Esophagus muscularis mucosa (tissue), 4 donors: Measurements from ENCODE around the gene HS6ST2.

Source experiments
- CTCF ChIP-seq, 3 experiments: fragments of 200-600 bp in 2 of 3; fragments of 450-650 bp in 1 of 3; sonication (generic) in 2 of 3; IDR thresholded peaks; one replicate each; pipeline ENCODE4 v1.5.1; 2017 to 2019; ENCODE audit warnings: antibody characterized with exemption in 3 of 3, mild to moderate bottlenecking in 2 of 3, moderate library complexity in 1 of 3
- EP300 ChIP-seq: sonication (generic); formaldehyde crosslinking; IDR thresholded peaks from one replicate; pipeline ENCODE4 v1.6.1; 2017; ENCODE audit warnings: antibody characterized with exemption
- POLR2A ChIP-seq: fragments of 450-650 bp; IDR thresholded peaks from one replicate; pipeline ENCODE4 v1.6.1; 2017; ENCODE audit warnings: antibody characterized with exemption, moderate library complexity, mild to moderate bottlenecking, low read depth
- POLR2AphosphoS5 ChIP-seq, 2 donors: sonication (generic); formaldehyde crosslinking; IDR thresholded peaks; one replicate each; pipeline ENCODE4 v1.6.1; 2017; ENCODE audit warnings: antibody characterized with exemption in 2 of 2

GRCh38 chrX:132778917-132779316 lies 179.5 kb downstream of the HS6ST2 start:
- TF ChIP-seq CTCF (IDR thresholded peaks at IDR 0.05) = no peak
- no peak for TF ChIP-seq POLR2A
- TF ChIP-seq EP300 = no peak
- TF ChIP-seq POLR2AphosphoS5 (IDR thresholded peaks at IDR 0.05) = no peak
